ENCODE measurements around the gene TUBA8.
A peak's percentile ranks its signal among the peaks of the same experiment; 100 is the strongest.
"Not testable (repeated sequence)": the region's sequence is repeated elsewhere in the genome, so short reads cannot be mapped to it uniquely, and the experiment has no call there.

Gene TUBA8

DNA sequence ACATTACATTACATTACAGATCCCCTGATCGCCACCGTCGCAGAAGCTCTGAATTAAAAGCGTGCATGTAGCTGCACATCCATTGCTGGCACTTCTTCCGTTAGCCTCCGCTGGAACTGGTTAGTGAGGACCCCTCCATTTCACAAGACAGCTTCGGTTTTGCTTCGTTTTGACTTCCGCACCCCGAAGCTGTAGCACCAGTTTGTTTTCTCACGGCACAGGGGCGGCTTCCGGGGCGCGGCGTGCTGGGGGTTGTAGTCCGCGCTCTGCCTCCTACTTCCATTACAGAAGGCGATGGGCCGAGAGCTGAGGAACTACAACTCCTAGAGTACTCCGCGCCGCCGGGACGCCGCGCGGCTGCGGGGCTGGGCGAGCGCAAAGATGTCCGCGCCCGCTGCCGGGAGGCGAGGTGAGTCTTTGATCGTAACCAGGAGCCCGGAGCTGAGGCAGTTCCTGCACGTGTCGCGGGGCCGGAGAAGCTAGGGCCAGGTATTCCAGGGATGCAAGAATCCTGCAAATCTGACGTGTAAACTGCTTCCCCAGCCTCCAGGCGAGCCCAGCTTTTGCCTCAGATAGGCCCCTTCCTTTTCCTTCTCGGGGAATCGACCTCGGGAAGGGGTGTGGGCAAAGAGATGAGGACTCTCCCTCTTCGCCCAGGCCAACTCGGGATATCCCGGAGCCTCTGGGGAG lies 32.8 kb upstream of the TUBA8 start, which contains the start of gene PEX26:
Gene PEX26, plus strand, starts transcription at position 352 of the 690 bp plus-strand sequence. CDS start 387 bp downstream, outside the sequence.
- DNase-seq (ENCODE audit: low spot score): peak; percentile 95

DNA sequence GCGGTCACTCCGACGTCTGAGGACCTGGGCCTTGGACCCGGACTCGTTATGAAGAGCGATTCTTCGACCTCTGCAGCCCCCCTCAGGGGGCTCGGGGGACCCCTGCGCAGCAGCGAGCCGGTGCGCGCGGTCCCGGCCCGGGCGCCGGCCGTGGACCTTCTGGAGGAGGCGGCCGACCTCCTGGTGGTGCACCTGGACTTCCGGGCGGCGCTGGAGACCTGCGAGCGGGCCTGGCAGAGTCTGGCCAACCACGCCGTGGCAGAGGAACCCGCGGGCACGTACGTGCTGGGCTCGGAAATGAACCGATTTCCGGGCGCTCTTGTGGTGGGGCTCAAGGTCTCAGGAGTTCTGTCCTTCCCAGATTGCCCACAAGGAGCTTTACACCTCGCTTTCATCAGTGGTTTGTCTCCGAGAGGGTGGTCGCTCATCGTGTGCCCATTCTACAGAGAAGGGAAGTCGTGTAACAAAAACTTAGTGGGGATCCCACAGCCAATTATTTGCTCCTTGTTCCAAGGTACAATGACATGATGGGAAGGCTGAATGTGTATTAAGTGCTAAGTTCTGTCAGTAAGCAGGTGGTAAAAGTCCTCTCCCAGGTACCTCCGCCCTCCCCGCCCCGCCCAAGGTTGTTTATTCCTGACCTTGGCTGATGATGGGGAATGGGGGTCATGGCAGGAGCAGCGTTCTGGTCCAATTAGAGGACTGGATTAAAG lies 32.1 kb upstream of the TUBA8 start:
- no peak for DNase-seq (ENCODE audit: low spot score)

DNA sequence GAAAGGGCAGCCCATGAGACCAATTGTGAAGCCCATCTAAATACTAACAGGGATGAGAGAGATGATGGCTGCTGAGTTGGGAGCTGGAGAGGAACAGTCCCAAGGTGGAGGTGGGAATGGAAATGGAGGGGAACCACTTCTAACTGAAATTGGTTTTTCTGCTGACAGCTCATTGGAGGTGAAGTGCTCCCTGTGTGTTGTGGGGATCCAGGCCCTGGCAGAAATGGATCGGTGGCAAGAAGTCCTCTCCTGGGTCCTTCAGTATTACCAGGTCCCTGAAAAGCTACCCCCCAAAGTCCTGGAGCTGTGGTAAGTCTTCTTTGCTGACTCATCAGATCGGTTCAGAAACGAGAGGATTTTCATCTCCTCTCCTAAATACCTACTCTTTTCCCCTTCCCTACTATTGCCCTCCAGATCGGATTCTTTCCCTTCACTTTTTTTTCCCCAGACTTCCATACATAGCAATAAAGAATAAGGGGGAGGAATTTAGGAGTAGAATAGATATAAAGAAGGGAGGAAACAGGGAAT lies 30.8 kb upstream of the TUBA8 start:
- no peak for DNase-seq (ENCODE audit: low spot score)

DNA sequence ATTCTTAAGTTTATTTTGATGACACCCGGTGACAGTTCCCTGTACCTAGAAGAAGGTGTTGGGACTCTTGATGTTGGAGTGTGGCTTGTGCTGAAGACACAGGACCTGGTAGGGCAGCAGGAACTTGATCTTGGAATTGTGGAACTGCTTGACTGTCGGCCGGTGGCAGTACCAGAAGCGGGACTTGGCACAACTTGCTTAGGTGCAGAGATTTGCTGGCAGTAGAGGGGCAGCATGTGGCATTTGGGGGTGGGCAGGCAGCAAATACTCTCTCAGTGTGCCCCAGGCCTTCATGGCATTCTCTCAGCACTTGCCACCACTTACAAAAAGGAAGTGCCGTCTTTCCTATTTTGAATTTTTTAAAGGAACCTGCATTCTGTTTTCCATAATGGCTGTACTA lies 29.2 kb upstream of the TUBA8 start:
- DNase-seq (ENCODE audit: low spot score): no peak

DNA sequence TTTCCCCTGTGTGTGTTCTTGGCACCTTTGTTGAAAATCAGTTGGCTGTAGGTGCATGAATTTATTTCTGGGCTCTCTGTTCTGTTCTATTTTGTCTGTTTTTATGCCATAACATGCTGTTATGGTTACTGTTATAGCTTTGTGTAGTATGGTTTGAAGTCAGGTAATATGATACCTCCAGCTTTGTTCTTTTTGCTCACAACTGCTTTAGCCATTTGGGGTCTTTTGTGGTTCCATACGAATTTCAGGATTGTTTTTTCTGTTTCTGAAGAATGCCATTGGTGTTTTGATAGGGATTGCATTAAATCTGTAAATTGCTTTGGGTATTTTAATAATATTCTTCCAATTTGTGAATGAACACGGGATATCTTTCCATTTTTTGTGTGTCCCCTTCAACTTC lies 28.1 kb upstream of the TUBA8 start:
- DNase-seq (ENCODE audit: low spot score): no peak

DNA sequence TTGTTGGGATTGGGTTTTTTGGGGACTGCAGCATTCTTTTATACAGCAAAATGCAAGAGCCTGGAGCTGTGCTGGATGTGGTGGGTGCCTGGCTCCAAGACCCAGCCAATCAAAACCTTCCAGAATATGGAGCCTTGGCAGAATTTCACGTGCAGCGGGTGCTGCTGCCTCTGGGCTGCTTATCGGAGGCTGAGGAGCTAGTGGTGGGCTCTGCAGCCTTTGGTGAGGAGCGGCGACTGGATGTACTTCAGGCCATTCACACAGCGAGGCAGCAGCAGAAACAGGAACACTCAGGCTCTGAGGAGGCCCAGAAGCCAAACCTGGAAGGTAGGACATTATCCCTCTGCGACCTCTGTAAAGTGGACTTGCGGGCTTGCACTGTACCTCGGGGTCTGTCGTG lies 27.2 kb upstream of the TUBA8 start:
- DNase-seq (ENCODE audit: low spot score): no peak

DNA sequence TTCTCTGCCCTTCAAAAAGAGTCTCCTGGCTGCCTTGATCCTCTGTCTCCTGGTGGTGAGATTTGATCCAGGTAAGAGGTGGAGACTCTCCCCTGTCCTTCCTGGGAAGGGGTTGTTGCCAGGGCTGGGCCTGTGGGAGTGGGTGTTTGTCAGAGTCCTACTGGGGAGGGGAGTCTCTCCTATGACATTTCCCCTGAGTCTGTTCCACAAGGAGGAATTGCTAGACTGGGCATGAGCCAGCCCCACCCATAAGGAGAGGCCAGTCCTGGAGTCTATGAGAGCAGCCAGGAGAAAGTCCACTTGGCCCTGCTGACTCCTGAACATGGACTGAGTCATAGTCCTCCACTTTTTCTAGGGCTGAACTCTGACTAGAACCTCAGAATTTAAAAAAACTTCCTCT lies 25.4 kb upstream of the TUBA8 start:
- DNase-seq (ENCODE audit: low spot score): no peak

DNA sequence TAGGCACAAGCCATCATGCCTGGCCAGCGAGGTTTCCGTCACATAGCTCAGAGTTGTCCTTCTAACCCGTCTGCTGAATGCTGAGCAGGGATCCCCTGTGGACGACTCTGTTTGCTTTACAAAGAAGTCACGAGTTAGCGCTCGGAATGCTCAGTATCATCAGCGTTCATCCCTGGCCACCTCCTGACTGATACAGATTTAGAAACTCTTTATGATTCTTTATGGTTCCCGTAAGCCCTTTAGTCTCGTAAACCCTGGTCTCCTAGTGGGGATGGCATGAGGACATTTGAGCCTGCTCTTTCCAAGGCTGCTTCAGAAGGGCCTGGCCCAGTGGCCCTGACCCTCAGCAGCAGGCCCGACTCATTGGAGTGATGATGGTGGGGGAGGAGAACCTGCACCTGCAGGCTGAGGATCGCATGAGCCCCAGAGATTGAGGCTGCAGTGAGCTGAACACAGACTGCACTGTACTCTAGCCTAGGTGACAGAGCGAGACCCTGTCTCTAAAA lies 23.2 kb upstream of the TUBA8 start:
- no peak for DNase-seq (ENCODE audit: low spot score)

DNA sequence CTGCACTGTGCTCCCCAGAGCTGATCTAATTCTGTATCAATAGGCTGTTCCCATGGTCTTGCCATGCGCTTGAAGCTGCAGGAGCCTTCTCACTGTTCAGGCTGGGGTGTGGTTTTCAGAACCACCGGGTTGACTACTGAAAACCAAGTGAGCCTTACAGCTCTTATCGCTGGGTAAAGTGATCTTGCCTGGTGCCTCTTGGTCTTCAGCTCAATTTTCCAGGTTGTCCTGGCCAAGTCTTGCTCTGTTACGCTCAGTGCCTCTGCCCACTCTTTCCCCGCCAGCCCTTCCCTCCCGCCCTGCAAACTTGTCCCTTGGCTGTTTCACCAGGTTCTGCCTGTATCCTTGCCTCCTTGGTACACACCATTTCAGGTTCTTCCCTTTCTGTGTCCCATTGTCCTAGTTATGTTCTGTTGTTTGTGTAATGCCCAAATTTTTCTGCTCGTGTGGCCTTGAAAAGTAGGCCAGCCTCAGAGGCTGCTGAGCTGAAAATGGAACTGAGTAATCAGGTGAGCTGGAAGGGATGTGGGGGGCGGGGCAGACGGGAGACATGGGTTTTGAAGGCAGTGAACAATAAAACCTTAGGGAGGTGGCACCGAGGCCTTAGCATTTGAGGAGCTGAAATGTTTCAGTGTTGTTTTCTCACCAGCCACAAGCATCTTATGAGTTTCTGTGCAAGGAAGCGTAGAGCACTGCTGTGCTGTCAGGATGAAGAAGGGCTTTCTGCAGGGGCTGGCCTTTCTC lies 21.6 kb upstream of the TUBA8 start:
- DNase-seq (ENCODE audit: low spot score): no peak

DNA sequence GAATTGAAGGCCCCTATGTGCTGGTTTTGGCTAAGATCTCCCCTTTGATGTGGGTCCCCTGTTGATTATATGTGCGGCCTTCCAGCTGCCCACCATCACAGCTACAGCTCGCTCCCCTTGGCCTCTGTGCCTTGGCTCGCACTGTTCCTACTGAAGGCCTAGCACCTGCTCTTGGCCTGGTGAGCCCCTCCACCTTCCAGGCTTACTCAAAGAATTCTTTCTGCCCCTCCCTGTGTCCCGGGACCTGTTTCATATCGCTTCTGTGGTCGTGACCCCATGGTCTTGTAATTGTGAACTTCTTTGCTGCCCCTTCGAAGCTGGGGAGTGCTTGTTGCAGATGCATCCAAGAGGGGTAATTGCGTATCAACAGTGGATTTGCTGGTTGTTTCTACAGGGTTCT lies 20.3 kb upstream of the TUBA8 start:
- no peak for DNase-seq (ENCODE audit: low spot score)

DNA sequence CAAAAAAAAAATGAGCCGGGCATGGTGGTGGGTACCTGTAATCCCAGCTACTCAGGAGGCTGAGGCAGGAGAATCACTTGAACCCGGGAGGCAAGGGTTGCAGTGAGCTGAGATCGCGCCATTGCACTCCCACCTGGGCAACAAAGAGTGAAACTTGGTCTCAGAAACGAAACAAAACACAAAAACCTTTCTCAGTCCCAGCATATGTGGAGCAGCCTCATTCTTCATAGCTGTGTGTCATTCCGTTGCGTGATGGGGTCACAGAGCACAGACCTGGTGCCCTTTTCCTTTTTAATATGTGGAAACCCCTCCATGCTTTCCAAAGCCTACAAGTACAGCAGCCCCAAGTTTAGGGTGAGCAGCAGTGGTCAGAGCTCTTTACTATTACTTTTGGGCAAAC lies 19.1 kb upstream of the TUBA8 start:
- DNase-seq (ENCODE audit: low spot score): no peak

DNA sequence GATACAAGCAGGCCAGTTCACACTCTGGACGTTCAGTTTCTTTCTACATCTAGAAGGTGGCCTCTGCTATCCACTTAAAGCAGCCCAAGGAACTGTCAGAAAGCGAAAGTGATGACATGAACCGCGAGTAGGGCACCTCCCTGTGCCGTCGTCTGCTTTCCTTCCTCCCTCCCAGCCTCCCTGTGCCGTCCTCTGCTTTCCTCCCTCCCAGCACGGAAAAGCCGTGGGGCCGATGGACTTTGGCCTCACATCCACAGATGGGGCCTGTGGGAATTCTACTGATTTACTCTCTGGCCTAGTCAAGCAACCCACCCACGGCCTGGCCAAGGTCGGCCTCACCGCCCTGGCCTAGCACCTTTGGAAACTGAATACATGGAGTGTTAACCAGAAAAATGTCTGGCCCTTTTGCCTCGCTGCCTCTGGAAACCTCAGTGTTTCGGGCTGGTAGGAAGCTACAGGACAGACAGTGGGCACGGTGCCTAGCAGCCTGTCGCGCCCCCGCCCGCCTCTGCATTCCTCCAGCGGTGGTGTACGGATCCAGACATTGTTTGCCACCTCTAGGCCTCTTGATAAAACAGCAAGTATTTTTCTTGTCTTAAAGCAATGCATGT lies 18.6 kb upstream of the TUBA8 start:
- DNase-seq (ENCODE audit: low spot score): peak; percentile 71

DNA sequence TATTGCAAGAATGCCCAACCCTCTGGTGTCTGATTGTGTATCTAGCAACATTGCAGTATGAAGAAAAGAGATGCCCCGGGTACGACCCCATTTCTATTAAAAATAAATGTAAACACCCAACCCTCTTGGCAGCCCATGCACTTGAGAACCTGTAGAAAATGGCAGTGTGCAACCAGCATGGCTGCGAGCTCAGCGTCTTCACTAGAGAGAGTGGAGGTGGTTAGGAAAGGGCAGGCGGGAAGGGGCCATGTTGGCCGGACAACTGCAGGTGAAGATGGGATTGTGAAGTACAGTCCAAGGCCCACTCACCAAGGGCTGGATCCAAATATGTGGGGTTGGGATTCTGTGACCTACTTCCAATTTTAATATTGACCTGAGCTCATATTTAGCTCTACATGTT lies 16.9 kb upstream of the TUBA8 start:
- no peak for DNase-seq (ENCODE audit: low spot score)

DNA sequence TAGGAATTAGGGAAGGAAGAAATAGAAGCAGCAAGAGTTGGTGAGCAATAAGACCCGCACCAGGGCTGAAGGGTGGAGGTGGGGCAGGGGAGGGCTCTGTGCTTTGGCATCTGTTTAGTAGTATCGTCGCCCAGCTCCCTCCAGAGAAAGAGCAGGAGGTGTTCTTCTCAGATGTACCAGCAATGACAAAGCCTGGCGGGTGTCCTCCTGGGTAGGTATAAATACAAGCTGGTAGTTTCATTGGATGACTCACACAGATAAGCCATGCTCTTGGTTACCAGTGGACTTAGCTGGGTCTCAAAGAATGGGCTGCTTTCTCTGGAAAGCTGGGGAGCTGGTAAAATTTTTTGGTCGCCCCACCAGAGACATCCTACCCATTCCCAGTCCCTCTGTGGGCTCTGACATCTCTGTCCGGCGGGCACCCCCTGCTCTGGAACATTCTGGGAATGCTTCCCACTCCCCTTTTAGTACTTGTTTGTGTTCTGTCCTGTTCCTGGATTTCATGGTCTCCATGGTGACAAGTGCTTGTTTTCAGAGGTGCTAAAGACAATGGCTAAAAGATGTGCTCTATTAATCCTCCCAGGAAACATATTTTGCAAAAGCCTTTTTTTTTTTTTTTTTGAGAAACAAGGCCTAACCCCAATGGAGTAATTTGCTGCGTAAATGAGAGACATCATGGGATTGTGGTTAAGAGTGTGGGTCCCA lies 15.4 kb upstream of the TUBA8 start:
- no peak for DNase-seq (ENCODE audit: low spot score)

DNA sequence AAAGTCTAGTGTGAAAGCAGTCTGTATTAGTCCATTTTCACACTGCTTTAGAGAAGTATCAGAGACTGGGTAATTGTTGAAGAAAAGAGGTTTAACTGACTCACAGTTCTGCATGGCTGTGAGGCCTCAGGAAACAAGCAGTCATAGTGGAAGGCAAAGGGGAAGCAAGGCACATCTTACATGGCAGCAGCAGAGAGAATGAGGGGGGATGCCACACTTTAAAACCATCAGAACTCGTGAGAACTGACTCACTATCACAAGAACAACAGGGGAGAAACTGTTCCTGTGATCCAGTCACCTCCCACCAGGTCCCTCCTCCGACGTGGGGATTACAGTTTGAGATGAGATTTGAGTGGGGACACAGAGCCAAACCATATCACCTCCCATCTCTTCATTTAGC lies 13.8 kb upstream of the TUBA8 start:
- DNase-seq (ENCODE audit: low spot score): no peak

DNA sequence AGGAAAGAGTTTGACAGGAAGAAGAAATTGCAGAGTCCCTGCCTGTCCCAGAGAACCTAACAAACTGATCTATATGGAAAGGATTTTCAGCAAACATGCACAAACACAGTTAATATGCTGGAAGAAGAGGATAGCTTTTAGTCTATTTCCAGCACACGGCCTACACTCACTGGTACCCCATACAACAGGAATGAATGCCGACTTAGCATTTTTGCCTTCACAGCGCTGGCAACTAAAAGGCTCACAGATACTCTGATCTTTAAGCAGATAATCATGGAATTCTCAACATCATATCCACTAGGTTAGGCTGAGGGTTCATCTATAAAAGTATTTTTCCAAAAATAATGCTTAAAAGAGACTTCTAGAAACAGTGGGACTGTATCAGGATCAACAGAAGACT lies 9.8 kb upstream of the TUBA8 start:
- no peak for DNase-seq (ENCODE audit: low spot score)

DNA sequence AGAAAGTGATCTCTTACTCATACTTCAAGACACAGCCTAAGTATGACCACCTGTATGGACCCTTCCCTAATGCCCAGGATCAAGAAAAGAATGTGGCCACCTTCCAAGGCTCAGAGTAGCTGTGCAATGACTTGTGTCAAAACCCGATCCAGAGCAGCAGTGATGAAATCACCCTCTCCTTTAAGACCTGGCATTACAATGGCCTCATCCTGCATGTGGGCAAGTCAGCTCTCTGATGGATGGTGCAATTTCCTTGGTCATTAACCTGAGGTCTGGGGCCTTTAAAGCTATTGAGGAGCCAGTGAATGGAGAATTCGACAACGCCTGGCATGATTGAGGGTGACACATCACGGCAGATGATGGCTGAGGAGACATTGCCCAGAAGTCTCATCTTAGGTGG lies 9.1 kb upstream of the TUBA8 start:
- no peak for DNase-seq (ENCODE audit: low spot score)

DNA sequence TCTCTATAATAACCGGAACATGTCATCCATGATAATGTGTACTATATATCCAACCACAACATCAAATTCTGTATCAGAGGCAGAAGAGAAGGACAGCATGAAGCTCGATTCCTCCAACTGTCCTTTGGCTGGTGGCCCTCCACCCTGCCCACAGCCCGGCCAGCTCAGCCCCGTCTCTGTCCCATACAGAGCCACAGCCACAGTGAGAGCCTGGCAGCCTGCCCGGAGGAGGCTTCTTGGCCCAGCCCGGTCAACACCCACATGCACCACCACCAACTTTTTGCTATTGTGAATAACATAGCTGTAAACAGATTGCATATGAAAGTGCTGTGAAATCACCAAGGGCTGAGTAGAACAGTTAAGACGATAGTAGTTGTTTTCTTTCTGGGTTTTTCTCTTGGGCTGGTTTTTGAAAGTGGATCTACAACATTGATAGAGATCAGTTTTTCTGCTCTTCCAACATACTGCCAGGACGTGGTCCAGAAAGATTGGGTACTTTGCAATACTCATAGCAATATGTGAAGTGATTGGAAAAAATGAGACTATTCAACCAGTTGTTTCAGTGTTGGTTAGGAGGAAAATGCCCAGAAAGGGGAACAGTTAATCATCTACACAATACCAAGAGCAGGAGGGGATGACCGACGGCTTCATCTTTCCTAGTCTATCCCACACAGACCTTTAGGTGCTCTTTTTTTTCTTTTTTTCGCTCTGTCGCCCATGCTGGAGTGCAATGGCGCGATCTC lies 6.9 kb upstream of the TUBA8 start:
- DNase-seq (ENCODE audit: low spot score): no peak

DNA sequence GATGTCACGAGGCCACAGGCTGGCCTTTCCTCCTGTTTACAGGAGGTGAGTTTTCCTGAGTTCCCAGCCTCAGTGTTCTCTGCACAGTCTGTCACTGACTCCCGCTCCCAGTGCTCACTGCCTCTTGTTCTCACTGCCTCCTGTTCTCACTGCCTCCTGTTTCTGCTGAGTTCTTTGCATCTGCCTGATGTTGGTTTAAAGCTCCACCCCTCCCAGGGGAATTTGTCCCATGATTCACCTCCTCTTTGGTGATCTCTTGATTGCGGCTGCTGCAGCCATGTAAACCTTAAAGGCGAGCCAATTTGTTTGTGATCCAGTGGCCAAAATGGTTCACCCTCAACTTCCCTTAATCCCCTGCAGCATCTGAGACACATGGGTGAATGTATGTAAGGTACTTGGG lies 6.0 kb upstream of the TUBA8 start:
- DNase-seq (ENCODE audit: low spot score): peak; percentile 63

DNA sequence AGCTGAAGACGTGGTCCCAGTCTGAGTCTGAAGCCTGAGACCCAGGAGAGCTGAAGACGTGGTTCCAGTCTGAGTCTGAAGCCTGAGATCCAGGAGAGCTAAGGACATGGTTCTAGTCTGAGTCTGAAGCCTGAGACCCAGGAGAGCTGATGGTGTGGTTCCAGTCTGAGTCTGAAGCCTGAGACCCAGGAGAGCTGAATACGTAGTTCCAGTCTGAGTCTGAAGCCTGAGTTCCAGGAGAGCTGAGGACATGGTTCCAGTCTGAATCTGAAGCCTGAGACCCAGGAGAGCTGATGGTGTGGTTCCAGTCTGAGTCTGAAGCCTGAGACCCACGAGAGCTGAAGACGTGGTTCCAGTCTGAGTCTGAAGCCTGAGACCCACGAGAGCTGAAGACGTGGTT lies 4.6 kb upstream of the TUBA8 start:
- DNase-seq (ENCODE audit: low spot score): not testable (repeated sequence)
